ENCODE measurements around the gene ZSCAN10.

Gene ZSCAN10

DNA sequence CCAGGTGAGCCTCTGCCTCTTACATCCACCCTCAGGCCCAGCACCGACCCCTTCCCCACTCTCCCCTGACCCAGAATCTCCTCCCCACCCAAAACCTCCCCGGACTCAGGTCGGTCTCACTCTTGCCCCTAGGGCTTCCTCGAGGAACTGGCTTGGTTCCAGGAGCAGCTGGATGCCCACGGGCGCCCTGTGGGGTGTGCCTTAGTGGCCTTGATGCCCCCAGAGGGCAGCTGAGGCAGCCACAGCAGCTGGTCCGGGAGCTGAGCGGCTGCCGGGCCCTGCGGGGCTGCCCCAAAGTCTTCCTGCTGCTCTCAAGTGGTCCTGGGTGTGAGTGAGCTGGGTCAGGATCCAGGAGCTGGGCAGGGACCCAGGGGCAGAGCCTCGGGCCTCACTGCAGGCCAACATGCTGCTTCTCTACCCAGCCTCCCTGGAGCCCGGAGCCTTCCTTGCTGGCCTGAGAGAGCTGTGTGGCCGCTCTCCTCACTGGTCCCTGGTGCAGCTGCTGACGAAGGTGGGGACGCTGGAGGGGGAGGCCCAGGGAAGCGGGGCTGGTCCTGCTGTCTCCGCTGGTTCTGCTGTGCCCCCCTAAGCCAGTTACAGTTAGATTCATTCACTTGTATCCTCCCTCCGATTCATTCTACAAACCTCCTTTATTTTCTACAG, 45.4 kb upstream of the ZSCAN10 start:
- Histone ChIP-seq H3K79me2 (ENCODE audit: insufficient read depth, low read length) (no peaks in the 10 kb centered on the region), H3K36me3 (ENCODE audit: insufficient read depth, low read length) (no peaks in the 10 kb centered on the region), H3K27me3 (ENCODE audit: insufficient read depth, low read length, poor library complexity, severe bottlenecking) (no peaks in the 10 kb centered on the region), H3F3A (ENCODE audit: low read depth) (no peaks in the 10 kb centered on the region), H3K4me3 (ENCODE audit: low read length, poor library complexity, severe bottlenecking) (no peak overlapping the region), H3K9me2 (replicated peaks; ENCODE audit: low read depth, low read length) (no peaks in the 10 kb centered on the region), H3K9ac (ENCODE audit: low read depth, low read length, poor library complexity, severe bottlenecking) (no peak overlapping the region), H4K20me1 (ENCODE audit: insufficient read depth, low read length, poor library complexity, severe bottlenecking) (no peaks in the 10 kb centered on the region), H3K4me2 (ENCODE audit: low read depth, low read length, poor library complexity, severe bottlenecking) (no peak overlapping the region), H2AFZ (ENCODE audit: low read length) (no peak overlapping the region), H3K9me3 (ENCODE audit: insufficient read depth, low read depth, low read length) (no peaks in the 10 kb centered on the region), H3K4me1 (ENCODE audit: insufficient read depth, low read length, poor library complexity, severe bottlenecking) (peaks cover 5% of the 10 kb centered on the region)
- TF ChIP-seq CTCF (conservative IDR thresholded peaks at IDR 0.05; ENCODE audit: low read length) (no peak), EZH2phosphoT487 (IDR thresholded peaks at IDR 0.05; ENCODE audit: borderline replicate concordance) (no peak)

GRCh38 chr16:3143598-3144320, 44.7 kb upstream of the ZSCAN10 start:
- Histone ChIP-seq H3F3A (ENCODE audit: low read depth) (no peaks in the 10 kb centered on the region), H2AFZ (ENCODE audit: low read length) (no peak overlapping the region), H3K27me3 (ENCODE audit: insufficient read depth, low read length, poor library complexity, severe bottlenecking) (no peaks in the 10 kb centered on the region), H3K36me3 (ENCODE audit: insufficient read depth, low read length) (no peaks in the 10 kb centered on the region), H3K9me3 (ENCODE audit: insufficient read depth, low read depth, low read length) (no peaks in the 10 kb centered on the region), H3K4me2 (ENCODE audit: low read depth, low read length, poor library complexity, severe bottlenecking) (no peak overlapping the region), H3K4me3 (ENCODE audit: low read length, poor library complexity, severe bottlenecking) (no peak overlapping the region), H4K20me1 (ENCODE audit: insufficient read depth, low read length, poor library complexity, severe bottlenecking) (no peaks in the 10 kb centered on the region), H3K9me2 (replicated peaks; ENCODE audit: low read depth, low read length) (no peaks in the 10 kb centered on the region), H3K79me2 (ENCODE audit: insufficient read depth, low read length) (no peaks in the 10 kb centered on the region), H3K4me1 (ENCODE audit: insufficient read depth, low read length, poor library complexity, severe bottlenecking) (no peaks in the 10 kb centered on the region), H3K9ac (ENCODE audit: low read depth, low read length, poor library complexity, severe bottlenecking) (no peak overlapping the region)
- TF ChIP-seq CTCF (conservative IDR thresholded peaks at IDR 0.05; ENCODE audit: low read length) (no peak), EZH2phosphoT487 (IDR thresholded peaks at IDR 0.05; ENCODE audit: borderline replicate concordance) (no peak)

DNA sequence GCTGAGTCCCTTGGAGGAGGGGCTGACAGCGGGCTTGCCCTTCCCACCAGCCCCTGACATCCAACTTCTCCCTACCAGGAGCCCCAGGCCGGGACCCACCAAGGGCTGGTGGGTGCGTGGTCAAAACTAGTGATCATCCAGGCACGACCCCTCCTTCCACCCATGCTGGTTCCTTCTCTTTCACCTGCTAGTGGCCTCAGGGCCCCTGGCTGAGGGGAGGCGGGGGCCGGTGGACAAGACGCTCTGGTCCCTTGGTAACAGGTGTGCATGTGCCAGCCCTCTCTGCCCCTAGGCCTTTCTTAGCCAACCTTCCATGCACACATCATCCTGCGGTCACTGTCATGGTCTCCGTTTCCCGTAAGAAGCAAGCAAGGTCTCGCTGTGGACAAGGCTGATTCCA, 44.1 kb upstream of the ZSCAN10 start:
- no peaks in the 10 kb centered on the region for H3K27me3 ChIP-seq (ENCODE audit: insufficient read depth, low read length, poor library complexity, severe bottlenecking)
- H4K20me1 ChIP-seq (ENCODE audit: insufficient read depth, low read length, poor library complexity, severe bottlenecking): no peaks in the 10 kb centered on the region
- no peaks in the 10 kb centered on the region for H3K79me2 ChIP-seq (ENCODE audit: insufficient read depth, low read length)
- TF ChIP-seq EZH2phosphoT487 (IDR thresholded peaks at IDR 0.05; ENCODE audit: borderline replicate concordance): no peak
- TF ChIP-seq CTCF (conservative IDR thresholded peaks at IDR 0.05; ENCODE audit: low read length): no peak
- no peak overlapping the region for H3K9ac ChIP-seq (ENCODE audit: low read depth, low read length, poor library complexity, severe bottlenecking)
- H2AFZ ChIP-seq (ENCODE audit: low read length): no peak overlapping the region
- H3K4me1 ChIP-seq (ENCODE audit: insufficient read depth, low read length, poor library complexity, severe bottlenecking): no peaks in the 10 kb centered on the region
- no peak overlapping the region for H3K4me3 ChIP-seq (ENCODE audit: low read length, poor library complexity, severe bottlenecking)
- no peaks in the 10 kb centered on the region for H3F3A ChIP-seq (ENCODE audit: low read depth)
- no peaks in the 10 kb centered on the region for H3K9me2 ChIP-seq (replicated peaks; ENCODE audit: low read depth, low read length)
- H3K36me3 ChIP-seq (ENCODE audit: insufficient read depth, low read length): no peaks in the 10 kb centered on the region
- H3K9me3 ChIP-seq (ENCODE audit: insufficient read depth, low read depth, low read length): no peaks in the 10 kb centered on the region
- H3K4me2 ChIP-seq (ENCODE audit: low read depth, low read length, poor library complexity, severe bottlenecking): no peak overlapping the region

All from Loucy (cell line).